Heart right ventricle (tissue), 16 donors: ENCODE measurements around the gene SAMD7. TPM values are rescaled to one million over a fixed set of nuclear protein-coding genes. Genes with fewer than 3 reads are reported as not detected.

Source experiments
- ATAC-seq, 8 donors: fragments of 200-7000 bp; cut with Tn5 transposase; one replicate each; pipeline ENCODE4 v1.9.1; 2020; ENCODE audit warnings: mild to moderate bottlenecking in 8 of 8, moderate library complexity in 8 of 8, moderate number of reproducible peaks in 1 of 8
- DNase-seq, 2 donors: peaks; one replicate each; pipeline ENCODE4 v3.0.0-alpha.2; 2020
- H3K27ac ChIP-seq, 10 donors: fragments of 200-600 bp; sonication (generic) in 2 of 10; one replicate each; pipeline versions ENCODE4 v1.5.0 to v1.8.0; 2020 to 2022; ENCODE audit warnings: mild to moderate bottlenecking in 3 of 10
- H3K27me3 ChIP-seq, 7 donors: fragments of 200-600 bp; one replicate each; pipeline ENCODE4 v1.8.0; 2021 to 2022; ENCODE audit warnings: mild to moderate bottlenecking in 2 of 7
- H3K36me3 ChIP-seq, 9 donors: fragments of 200-600 bp; sonication (generic) in 1 of 9; one replicate each; pipeline versions ENCODE4 v1.5.0 to v1.8.0; 2020 to 2022; ENCODE audit warnings: mild to moderate bottlenecking in 2 of 9
- H3K4me1 ChIP-seq, 9 donors: fragments of 200-600 bp; sonication (generic) in 1 of 9; one replicate each; pipeline versions ENCODE4 v1.5.0 to v1.8.0; 2020 to 2022; ENCODE audit warnings: mild to moderate bottlenecking in 4 of 9
- H3K4me3 ChIP-seq, 10 donors: fragments of 200-600 bp; sonication (generic) in 2 of 10; one replicate each; pipeline versions ENCODE4 v1.5.0 to v1.8.0; 2020 to 2022; ENCODE audit warnings: mild to moderate bottlenecking in 7 of 10, moderate library complexity in 2 of 10
- H3K9me3 ChIP-seq, 11 donors: fragments of 200-600 bp in 10 of 11; sonication (generic) in 2 of 11; one replicate each; pipeline versions ENCODE4 v1.5.0 to v1.8.0; 2013 to 2022; ENCODE audit warnings: mild to moderate bottlenecking in 2 of 11, control low read depth in 1 of 11, moderate library complexity in 1 of 11
- WGBS, 2 donors: extraction: QIAGEN DNeasy Blood & Tissue Kit; methylation state at CpG; one replicate each; pipeline ENCODE4 v1.1.7; 2013; ENCODE audit warnings: inconsistent platforms in 1 of 2; 5-methylcytosine and 5-hydroxymethylcytosine counted together
- intact Hi-C, 10 donors: fragments of 100-400 bp; cut with DNase I; formaldehyde crosslinking; loops; one replicate each; pipeline versions ENCODE4 v1.11.1 to v1.14.2; 2022
- polyA plus RNA-seq, 2 donors: library from polyadenylated mRNA; stranded (reverse); fragments of 200-250 nt; gene quantifications; one replicate each; pipeline ENCODE4 v1.2.3, GENCODE V29; 2013
- total RNA-seq, 10 donors: library from RNA; stranded (reverse); fragmentation: NEBNext Ultra II Directional in 3 of 10; extraction: Animal tissue kit (Norgen Biotek cat#: 25700) in 3 of 10; gene quantifications; one replicate each; pipeline versions ENCODE4 v1.2.1 to v1.2.4, GENCODE V29; 2021 to 2023
- TF ChIP-seq, protein P1 (sequence below), 9 donors: fragments of 200-600 bp; sonication (generic) in 2 of 9; IDR thresholded peaks; one replicate each; pipeline versions ENCODE4 v1.5.0 to v1.8.0; 2021 to 2022; ENCODE audit warnings: antibody characterized with exemption in 9 of 9, mild to moderate bottlenecking in 5 of 9, moderate library complexity in 1 of 9
- donor health status: Arrhythmogenic right ventricular cardiomyopathy.
- donor health status: ischemic (EF 13 %, LVEDD 7.1; RV severe dilation, severe dysfunction).
- donor health status: healthy with polysubstance abuse.
- donor health status: DM: no; HTN: yes; CAD: no.
- donor health status: DM: no; HTN: no; CAD: no.
- donor health status: ischemic (EF 25% LVEDD 6.9; RV normal size, moderate dysfunction).
- donor health status: ischemic (EF 25% LVEDD 5.7; RV mildly dilated, moderate dysfunction).
- donor health status: healthy.
- donor health status: DM: yes; HTN: yes; CAD: no.
- donor health status: Ischemic cardiomyopathy.
- donor health status: ischemic (EF 35%, LVEDD 5.7; RV mildly dilated, moderate dysfunction).
- donor health status: nonischemic (EF 11% LVEDD 7.7; RV severe dilation, severe dysfunction).
- donor health status: DM: yes; HTN: yes; CAD: no.
- donor health status: PGD.
- donor health status: ischemic (EF 29% LVEDD 5.4; RV normal size, mild dysfunction).
- donor health status: nonischemic (EF 23%, LVEDD 6.1; RV moderate dilation, normal function).

The SAMD7 gene
- total and polyA plus RNA-seq, 12 donors = 0.17 TPM; not detected in 11

DNA sequence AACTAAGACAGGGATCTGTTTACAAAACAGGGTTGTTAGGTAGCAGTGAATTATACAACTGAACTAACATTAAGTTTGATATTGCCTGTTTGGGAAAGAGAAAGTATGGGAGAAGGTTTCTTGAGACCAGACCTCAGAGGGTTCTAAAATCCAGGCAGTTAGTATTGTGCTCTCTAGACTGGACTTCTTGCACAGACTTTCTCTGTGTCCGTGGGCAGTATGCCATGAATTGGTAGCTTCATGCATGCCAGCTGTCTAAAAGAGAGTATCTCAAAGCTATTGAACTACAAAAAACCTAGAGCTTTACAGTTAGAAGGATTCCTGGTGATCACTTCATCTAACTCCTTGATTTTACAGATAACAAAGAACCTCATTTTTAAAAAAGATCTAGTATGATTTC lies 12.5 kb downstream of the SAMD7 start:
- peak in 2 of 8 donors; percentile 26 to 28 for ATAC-seq
- H3K27me3 ChIP-seq = no peaks in the 10 kb centered on the region
- no peaks in the 10 kb centered on the region for H3K9me3 ChIP-seq
- intact Hi-C loops = no loop called here
- DNase-seq = no peak
- whole genome bisulfite sequencing, 2 donors = 50 to 59% methylated on average over 1 of the region's 1 CpG
- H3K4me1 ChIP-seq = no peaks in the 10 kb centered on the region
- H3K4me3 ChIP-seq = no peak overlapping the region
- H3K36me3 ChIP-seq = no peaks in the 10 kb centered on the region
- H3K27ac ChIP-seq = no peak overlapping the region
- TF ChIP-seq, protein P1, sequence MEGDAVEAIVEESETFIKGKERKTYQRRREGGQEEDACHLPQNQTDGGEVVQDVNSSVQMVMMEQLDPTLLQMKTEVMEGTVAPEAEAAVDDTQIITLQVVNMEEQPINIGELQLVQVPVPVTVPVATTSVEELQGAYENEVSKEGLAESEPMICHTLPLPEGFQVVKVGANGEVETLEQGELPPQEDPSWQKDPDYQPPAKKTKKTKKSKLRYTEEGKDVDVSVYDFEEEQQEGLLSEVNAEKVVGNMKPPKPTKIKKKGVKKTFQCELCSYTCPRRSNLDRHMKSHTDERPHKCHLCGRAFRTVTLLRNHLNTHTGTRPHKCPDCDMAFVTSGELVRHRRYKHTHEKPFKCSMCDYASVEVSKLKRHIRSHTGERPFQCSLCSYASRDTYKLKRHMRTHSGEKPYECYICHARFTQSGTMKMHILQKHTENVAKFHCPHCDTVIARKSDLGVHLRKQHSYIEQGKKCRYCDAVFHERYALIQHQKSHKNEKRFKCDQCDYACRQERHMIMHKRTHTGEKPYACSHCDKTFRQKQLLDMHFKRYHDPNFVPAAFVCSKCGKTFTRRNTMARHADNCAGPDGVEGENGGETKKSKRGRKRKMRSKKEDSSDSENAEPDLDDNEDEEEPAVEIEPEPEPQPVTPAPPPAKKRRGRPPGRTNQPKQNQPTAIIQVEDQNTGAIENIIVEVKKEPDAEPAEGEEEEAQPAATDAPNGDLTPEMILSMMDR (IDR thresholded peaks at IDR 0.05) = no peak

DNA sequence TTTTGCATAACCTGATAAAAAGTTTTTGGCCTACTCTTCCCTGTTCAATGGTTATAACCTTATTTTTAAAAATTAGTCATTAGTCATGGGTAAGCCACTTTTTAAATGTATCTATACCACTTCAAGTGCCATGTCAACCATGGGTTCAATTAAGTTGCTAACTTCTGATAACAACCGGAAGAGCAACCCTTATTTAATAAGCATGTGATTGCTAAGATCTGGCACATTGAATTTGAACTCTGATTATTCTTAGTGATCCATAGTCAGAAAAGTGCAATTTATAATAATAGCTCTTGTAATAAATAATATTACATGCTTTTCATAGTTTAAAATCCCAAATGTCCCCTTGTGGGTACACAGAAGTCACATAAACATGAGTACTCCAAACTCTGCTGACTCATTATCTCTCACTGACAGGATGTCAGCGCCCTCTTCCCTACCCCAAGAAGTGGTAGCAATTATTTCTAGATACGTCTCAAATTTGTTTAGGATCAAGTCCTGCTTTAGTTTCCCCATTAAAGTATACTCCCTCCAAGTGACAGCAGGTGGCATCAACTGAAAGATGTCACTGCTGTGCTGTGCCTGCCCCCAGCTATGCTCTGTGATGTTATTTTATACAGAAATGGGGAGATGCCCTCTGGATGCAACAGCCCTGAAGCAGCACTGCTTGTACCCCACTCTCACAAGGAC lies 18.6 kb downstream of the SAMD7 start:
- Histone ChIP-seq H3K9me3 (no peaks in the 10 kb centered on the region), H3K27ac (no peak overlapping the region), H3K4me3 (no peak overlapping the region), H3K36me3 (no peaks in the 10 kb centered on the region), H3K27me3 (peaks cover 0 to 5% (median 0%) of the 10 kb centered on the region in 7 donors), H3K4me1 (no peaks in the 10 kb centered on the region)
- ATAC-seq = no peak
- DNase-seq = no peak
- WGBS, 2 donors = 56 to 59% methylated on average over 3 of the region's 3 CpGs
- TF ChIP-seq, protein P1 (IDR thresholded peaks at IDR 0.05) = peak in 1 of 9 donors; percentile 11
- intact Hi-C loops = no loop called here

DNA sequence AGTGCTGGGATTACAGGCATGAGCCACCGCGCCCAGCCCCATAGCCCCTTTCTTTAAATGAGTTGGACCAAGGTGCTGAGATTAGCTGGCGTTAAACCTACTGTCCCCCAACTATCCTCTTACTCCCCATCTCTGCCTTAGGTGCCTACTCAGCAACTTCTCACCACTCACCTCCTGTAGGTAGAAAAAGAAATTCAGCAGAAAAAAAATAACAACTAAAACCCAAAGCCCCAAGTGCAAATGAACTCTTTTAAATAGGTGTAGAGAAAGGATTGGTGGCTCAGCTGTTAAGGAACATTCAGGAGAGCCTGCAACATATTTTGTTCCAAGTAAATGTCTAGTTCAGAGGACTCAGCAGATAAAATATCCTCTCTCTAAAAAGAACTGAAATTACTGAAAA lies 19.5 kb downstream of the SAMD7 start:
- Histone ChIP-seq H3K36me3 (no peaks in the 10 kb centered on the region), H3K4me3 (no peak overlapping the region), H3K4me1 (no peaks in the 10 kb centered on the region), H3K9me3 (no peaks in the 10 kb centered on the region), H3K27ac (no peak overlapping the region), H3K27me3 (peaks cover 0 to 5% (median 0%) of the 10 kb centered on the region in 7 donors)
- no peak for DNase-seq
- 94 to 96% methylated on average over 3 of the region's 3 CpGs for WGBS, 2 donors
- TF ChIP-seq, protein P1 (IDR thresholded peaks at IDR 0.05) = no peak
- intact Hi-C loops = no loop called here
- no peak for ATAC-seq

DNA sequence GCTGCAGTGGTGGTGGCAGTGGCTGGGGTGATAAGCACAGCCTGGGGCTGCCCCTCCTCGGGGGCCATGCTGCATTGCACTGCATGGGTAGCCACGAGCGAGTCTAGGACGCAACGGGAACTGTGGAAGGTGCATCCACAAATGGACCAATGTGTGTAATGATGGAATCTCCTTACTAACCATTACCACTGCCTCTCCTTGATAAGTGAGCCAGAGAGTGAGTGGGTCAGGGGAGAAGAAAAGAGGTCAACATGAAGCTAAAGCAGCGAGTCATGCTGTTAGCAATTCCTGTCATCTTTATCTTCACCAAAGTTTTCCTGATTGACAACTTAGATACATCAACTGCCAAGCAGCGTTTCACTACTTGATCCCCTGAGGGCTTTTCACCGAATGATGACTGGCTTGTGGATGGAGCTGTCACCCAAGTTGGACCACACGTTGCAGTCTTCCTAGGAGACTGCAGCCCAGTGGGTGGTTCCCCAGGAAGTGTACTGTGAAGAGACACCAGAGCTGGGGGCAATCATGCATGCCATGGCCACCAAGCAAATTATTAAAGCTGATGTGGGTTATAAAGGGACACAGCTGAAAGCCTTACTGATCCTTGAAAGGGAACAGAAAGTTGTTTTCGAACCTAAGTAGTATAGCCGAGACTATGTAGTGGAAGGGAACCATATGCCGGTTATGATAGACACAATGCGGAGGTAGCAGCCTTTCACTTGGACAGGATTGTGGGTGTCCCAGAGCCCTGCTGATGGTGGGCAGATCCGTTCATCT lies 20.6 kb downstream of the SAMD7 start:
- peaks cover 0 to 7% (median 0%) of the 10 kb centered on the region in 7 donors for H3K27me3 ChIP-seq
- WGBS, 2 donors = 81 to 82% methylated on average over 14 of the region's 14 CpGs
- ATAC-seq = no peak
- H3K4me1 ChIP-seq = no peaks in the 10 kb centered on the region
- TF ChIP-seq, protein P1 (IDR thresholded peaks at IDR 0.05) = no peak
- no peak overlapping the region for H3K27ac ChIP-seq
- H3K4me3 ChIP-seq = no peak overlapping the region
- intact Hi-C loops = no loop called here
- H3K9me3 ChIP-seq = no peaks in the 10 kb centered on the region
- no peaks in the 10 kb centered on the region for H3K36me3 ChIP-seq
- DNase-seq = no peak
